ENCODE measurements around the gene RNF144A. TPM values are rescaled to one million over a fixed set of nuclear protein-coding genes. Genes with fewer than 3 reads are reported as not detected.

Gene RNF144A
- total and polyA plus RNA-seq, 10 donors = 3.8 to 86.6 (median 50.9) TPM

DNA sequence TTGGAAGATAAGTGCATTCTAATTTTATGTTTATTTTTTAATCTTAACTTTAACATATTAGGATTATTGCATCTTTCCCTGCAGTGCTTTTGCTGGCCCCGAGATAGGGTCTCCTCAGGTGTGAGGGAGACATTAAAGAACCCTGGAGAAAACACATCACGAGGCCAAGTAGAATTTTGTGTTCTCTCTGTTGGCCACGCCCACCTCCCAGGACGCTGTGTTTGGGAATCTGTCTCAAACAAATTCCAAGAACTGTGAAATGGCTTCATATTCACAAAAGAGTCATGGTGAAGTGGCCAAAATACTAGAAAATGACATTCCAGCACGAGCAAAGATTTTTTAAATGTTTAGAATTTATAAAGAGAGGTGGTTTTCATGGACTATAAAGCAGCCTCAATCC lies 27.3 kb downstream of the RNF144A start:
- intact Hi-C loops (cut with DNase I; ENCODE audit: low total_unique reads) = no loop called here
- 86 to 91% (median 90%) methylated on average over 5 of the region's 5 CpGs for WGBS, 5 donors
- H3K27me3 ChIP-seq (replicated peaks in 1 of 7) = no peaks in the 10 kb centered on the region

DNA sequence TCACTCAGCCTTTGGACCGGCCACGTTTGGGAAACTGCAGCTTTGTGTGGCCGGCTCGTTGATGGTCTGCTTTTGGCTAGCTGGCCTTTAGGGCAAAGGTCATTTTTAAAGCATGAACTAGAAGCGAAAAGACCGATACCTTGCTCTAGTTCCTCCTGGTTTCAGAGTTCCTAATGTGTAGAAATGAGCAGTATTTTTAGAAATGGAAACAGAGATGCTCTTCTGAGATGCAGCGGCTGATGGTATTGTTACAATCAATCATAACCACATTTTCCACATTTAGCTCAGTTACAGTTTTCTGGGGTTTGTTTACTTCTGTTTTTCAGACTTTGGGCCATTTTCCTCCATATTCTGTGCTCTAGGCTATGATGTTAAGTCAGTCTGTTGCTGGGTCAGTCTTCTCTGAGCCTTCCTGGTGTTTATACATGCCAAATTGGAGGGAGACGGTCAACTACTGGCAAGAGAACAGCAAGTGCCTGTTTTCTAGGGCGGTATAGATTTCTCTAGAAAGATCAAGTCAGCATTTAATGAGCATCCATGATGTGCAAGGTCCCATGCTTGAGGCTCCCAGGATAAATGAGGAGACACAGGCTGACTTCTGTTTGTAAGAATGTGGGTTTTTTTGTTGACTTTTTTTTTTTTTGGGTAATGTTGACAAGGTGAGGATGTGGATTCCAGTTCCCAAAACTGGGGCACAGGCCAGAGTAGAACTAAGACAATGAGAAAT lies 28.0 kb downstream of the RNF144A start:
- peak overlapping the region in 7 of 8 donors; percentile 10 to 40 (median 25) for H3K27ac ChIP-seq
- H3K4me3 ChIP-seq = no peak overlapping the region
- intact Hi-C loops (cut with DNase I; ENCODE audit: low total_unique reads) = no loop called here
- 67 to 74% (median 71%) methylated on average over 9 of the region's 9 CpGs for WGBS, 5 donors
- H3K4me1 ChIP-seq = peaks cover 6 to 44% (median 13%) of the 10 kb centered on the region in 6 donors
- DNase-seq = no peak
- H3K27me3 ChIP-seq (replicated peaks in 1 of 7) = no peaks in the 10 kb centered on the region
- H3K36me3 ChIP-seq = peaks cover 0 to 66% (median 13%) of the 10 kb centered on the region in 6 donors
- H3K9me3 ChIP-seq = no peaks in the 10 kb centered on the region
- TF ChIP-seq POLR2AphosphoS5 (IDR thresholded peaks at IDR 0.05) (no peak), POLR2A (IDR thresholded peaks at IDR 0.05) (no peak)
- TF ChIP-seq, protein P1, sequence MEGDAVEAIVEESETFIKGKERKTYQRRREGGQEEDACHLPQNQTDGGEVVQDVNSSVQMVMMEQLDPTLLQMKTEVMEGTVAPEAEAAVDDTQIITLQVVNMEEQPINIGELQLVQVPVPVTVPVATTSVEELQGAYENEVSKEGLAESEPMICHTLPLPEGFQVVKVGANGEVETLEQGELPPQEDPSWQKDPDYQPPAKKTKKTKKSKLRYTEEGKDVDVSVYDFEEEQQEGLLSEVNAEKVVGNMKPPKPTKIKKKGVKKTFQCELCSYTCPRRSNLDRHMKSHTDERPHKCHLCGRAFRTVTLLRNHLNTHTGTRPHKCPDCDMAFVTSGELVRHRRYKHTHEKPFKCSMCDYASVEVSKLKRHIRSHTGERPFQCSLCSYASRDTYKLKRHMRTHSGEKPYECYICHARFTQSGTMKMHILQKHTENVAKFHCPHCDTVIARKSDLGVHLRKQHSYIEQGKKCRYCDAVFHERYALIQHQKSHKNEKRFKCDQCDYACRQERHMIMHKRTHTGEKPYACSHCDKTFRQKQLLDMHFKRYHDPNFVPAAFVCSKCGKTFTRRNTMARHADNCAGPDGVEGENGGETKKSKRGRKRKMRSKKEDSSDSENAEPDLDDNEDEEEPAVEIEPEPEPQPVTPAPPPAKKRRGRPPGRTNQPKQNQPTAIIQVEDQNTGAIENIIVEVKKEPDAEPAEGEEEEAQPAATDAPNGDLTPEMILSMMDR (IDR thresholded peaks at IDR 0.05 in 8 of 11, conservative IDR thresholded peaks at IDR 0.05 in 3 of 11) = no peak

More for the DNA sequence above, 27.3 kb downstream of the RNF144A start:
- DNase-seq = no peak
- H3K36me3 ChIP-seq = peaks cover 0 to 66% (median 13%) of the 10 kb centered on the region in 6 donors
- no peak for TF ChIP-seq POLR2A (IDR thresholded peaks at IDR 0.05)
- TF ChIP-seq, protein P1 (IDR thresholded peaks at IDR 0.05 in 8 of 11, conservative IDR thresholded peaks at IDR 0.05 in 3 of 11) = no peak
- no peak for TF ChIP-seq POLR2AphosphoS5 (IDR thresholded peaks at IDR 0.05)
- no peaks in the 10 kb centered on the region for H3K9me3 ChIP-seq
- H3K4me1 ChIP-seq = peaks cover 6 to 45% (median 13%) of the 10 kb centered on the region in 6 donors
- no peak overlapping the region for H3K4me3 ChIP-seq
- H3K27ac ChIP-seq = peak overlapping the region in 5 of 8 donors; percentile 25 to 40 (median 30)

DNA sequence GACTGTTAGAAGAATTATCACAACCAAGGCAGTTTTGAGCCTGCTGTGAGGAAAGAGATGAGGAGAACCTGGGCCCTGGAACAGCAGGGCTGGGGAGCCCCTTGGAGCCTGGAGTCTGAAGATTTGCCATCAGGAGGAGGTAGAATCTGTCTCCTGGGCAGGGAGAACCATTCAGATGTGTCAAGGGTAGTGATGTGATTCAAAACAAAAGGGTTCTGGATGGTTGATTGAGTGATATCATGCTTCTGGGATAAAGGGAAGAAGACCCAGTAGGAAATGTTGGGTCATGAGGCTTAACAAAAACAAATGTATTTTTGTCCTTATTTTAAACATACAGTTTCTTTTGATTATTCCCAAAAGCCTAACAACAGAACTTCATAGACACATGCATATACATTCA lies 28.6 kb downstream of the RNF144A start:
- no peaks in the 10 kb centered on the region for H3K27me3 ChIP-seq (replicated peaks in 1 of 7)
- H3K4me1 ChIP-seq = peaks cover 6 to 44% (median 13%) of the 10 kb centered on the region in 6 donors
- H3K36me3 ChIP-seq = peaks cover 0 to 64% (median 13%) of the 10 kb centered on the region in 6 donors
- intact Hi-C loops (cut with DNase I; ENCODE audit: low total_unique reads) = no loop called here
- no peaks in the 10 kb centered on the region for H3K9me3 ChIP-seq
- H3K27ac ChIP-seq = peak overlapping the region in 3 of 8 donors; percentile 10 to 40 (median 28)
- no peak overlapping the region for H3K4me3 ChIP-seq
- TF ChIP-seq, protein P1 (IDR thresholded peaks at IDR 0.05 in 8 of 11, conservative IDR thresholded peaks at IDR 0.05 in 3 of 11) = no peak
- TF ChIP-seq POLR2A (IDR thresholded peaks at IDR 0.05) (no peak), POLR2AphosphoS5 (IDR thresholded peaks at IDR 0.05) (no peak)
- no peak for DNase-seq

DNA sequence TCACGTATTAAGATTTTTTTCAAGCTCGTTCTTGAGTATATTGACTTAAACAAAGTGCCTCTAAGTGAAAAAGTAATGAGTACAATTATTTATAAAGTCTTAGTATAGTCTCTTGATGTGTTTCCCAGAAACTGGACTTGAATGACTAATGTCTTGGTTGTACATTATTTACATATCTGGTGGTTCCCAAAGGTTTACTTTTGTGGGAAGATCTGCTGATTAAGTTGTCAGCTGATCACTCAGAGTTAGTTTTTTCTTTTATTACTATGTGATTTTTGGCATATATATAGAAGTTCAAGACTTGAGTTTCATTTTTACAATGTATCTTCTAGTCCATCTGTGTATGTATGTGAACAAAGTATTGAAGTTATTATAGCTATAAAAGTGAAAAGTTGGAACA lies 29.5 kb downstream of the RNF144A start:
- peaks cover 6 to 47% (median 15%) of the 10 kb centered on the region in 6 donors for H3K4me1 ChIP-seq
- intact Hi-C loops (cut with DNase I; ENCODE audit: low total_unique reads) = no loop called here
- peaks cover 0 to 55% (median 10%) of the 10 kb centered on the region in 6 donors for H3K36me3 ChIP-seq
- no peak overlapping the region for H3K4me3 ChIP-seq
- H3K9me3 ChIP-seq = no peaks in the 10 kb centered on the region
- TF ChIP-seq, protein P1 (IDR thresholded peaks at IDR 0.05 in 8 of 11, conservative IDR thresholded peaks at IDR 0.05 in 3 of 11) = no peak
- TF ChIP-seq POLR2A (IDR thresholded peaks at IDR 0.05) (no peak), POLR2AphosphoS5 (IDR thresholded peaks at IDR 0.05) (no peak)
- no peaks in the 10 kb centered on the region for H3K27me3 ChIP-seq (replicated peaks in 1 of 7)
- no peak overlapping the region for H3K27ac ChIP-seq
- WGBS, 5 donors = 84 to 93% (median 92%) methylated on average over 2 of the region's 2 CpGs
- DNase-seq = no peak
